Keratinocyte (primary cell): ENCODE measurements around the gene BLNK. TPM values are rescaled to one million over a fixed set of nuclear protein-coding genes. Genes with fewer than 3 reads are reported as not detected.

ENCODE experiments used
- DNase-seq: peaks from one replicate; pipeline ENCODE4 v3.0.0-alpha.2; 2011; ENCODE audit warnings: low read depth, missing footprints, low spot score
- FAIRE-seq: peaks from 2 replicates; lab custom pipeline; 2011; peaks lifted over from hg19 to GRCh38; lab: Jason Lieb, UNC
- H2AFZ ChIP-seq: 2 replicates; pipeline ENCODE4 v1.6.0; 2012; ENCODE audit warnings: low read length, control low read depth, inconsistent platforms; ENCODE audit not compliant: control insufficient read depth
- H3K27ac ChIP-seq: 2 replicates; pipeline ENCODE4 v1.5.1; 2011; ENCODE audit warnings: low read length; ENCODE audit not compliant: control insufficient read depth, insufficient read depth
- H3K27me3 ChIP-seq: 3 replicates; pipeline ENCODE4 v1.6.0; 2011; ENCODE audit warnings: low read length; ENCODE audit not compliant: control insufficient read depth, insufficient read depth; ENCODE audit errors: extremely low read depth
- H3K36me3 ChIP-seq, 2 experiments: 2 replicates in 1 of 2; 3 replicates in 1 of 2; pipeline ENCODE4 v1.5.1; 2011; ENCODE audit warnings: low read length in 2 of 2, mild to moderate bottlenecking in 1 of 2; ENCODE audit not compliant: control insufficient read depth in 2 of 2, insufficient read depth in 2 of 2; ENCODE audit errors: extremely low read depth in 1 of 2
- H3K4me1 ChIP-seq: 3 replicates; pipeline ENCODE4 v1.5.1; 2011; ENCODE audit warnings: low read length; ENCODE audit not compliant: control insufficient read depth, insufficient read depth; ENCODE audit errors: extremely low read depth
- H3K4me2 ChIP-seq: 3 replicates; pipeline ENCODE4 v1.6.0; 2011; ENCODE audit warnings: low read depth, low read length; ENCODE audit not compliant: control insufficient read depth, insufficient read depth; ENCODE audit errors: extremely low read depth
- H3K4me3 ChIP-seq, 3 experiments: fragments of 200-600 bp in 1 of 3; sonication (generic) in 1 of 3; 2 replicates in 2 of 3; 3 replicates in 1 of 3; pipeline ENCODE4 v1.5.1; 2011 to 2016; ENCODE audit warnings: low read length in 3 of 3, mild to moderate bottlenecking in 3 of 3, control low read depth in 2 of 3, inconsistent platforms in 1 of 3, low read depth in 1 of 3, mixed read lengths in 1 of 3, mixed run types in 1 of 3, moderate library complexity in 1 of 3; ENCODE audit not compliant: control insufficient read depth in 2 of 3, insufficient read depth in 2 of 3; ENCODE audit errors: extremely low read depth in 1 of 3
- H3K79me2 ChIP-seq: 2 replicates; pipeline ENCODE4 v1.6.0; 2012; ENCODE audit warnings: low read length; ENCODE audit not compliant: control insufficient read depth, insufficient read depth
- H3K9ac ChIP-seq: 3 replicates; pipeline ENCODE4 v1.6.0; 2011; ENCODE audit warnings: low read length; ENCODE audit not compliant: control insufficient read depth, insufficient read depth; ENCODE audit errors: extremely low read depth
- H3K9me1 ChIP-seq: 3 replicates; pipeline ENCODE4 v1.6.0; 2011; ENCODE audit warnings: low read length; ENCODE audit not compliant: control insufficient read depth, insufficient read depth; ENCODE audit errors: extremely low read depth
- H3K9me3 ChIP-seq: 2 replicates; pipeline ENCODE4 v1.5.1; 2012; ENCODE audit warnings: low read depth, low read length; ENCODE audit not compliant: control insufficient read depth
- H4K20me1 ChIP-seq: 3 replicates; pipeline ENCODE4 v1.6.0; 2011; ENCODE audit warnings: low read length; ENCODE audit not compliant: control insufficient read depth, insufficient read depth; ENCODE audit errors: extremely low read depth
- EZH2 ChIP-seq: IDR thresholded peaks from one replicate; pipeline ENCODE4 v1.6.1; 2012; ENCODE audit warnings: inconsistent platforms, mild to moderate bottlenecking, low read length, moderate library complexity
- dilution Hi-C: fragments of 300-500 bp; cut with MboI; formaldehyde crosslinking; loops from one replicate; pipeline ENCODE4 v1.7.0; 2020; ENCODE audit warnings: low sequenced_read_pairs; ENCODE audit not compliant: extremely low pct_ligation_motif_present
- polyA plus RNA-seq, 5 experiments: library from polyadenylated mRNA; depleted of rRNA in 3 of 5; stranded (reverse) in 3 of 5; stranded (forward) in 1 of 5; unstranded in 1 of 5; fragments of >200 nt; gene quantifications; 1 replicate in 1 of 5; 2 replicates in 3 of 5; 3 replicates in 1 of 5; pipeline versions ENCODE4 v1.2.1 to v1.2.3, GENCODE V29; 2011 to 2012; ENCODE audit warnings: missing spikeins in 2 of 5, low read depth in 1 of 5, low replicate concordance in 1 of 5
- TF ChIP-seq, protein P1 (sequence below), 3 experiments: IDR thresholded peaks in 1 of 3; conservative IDR thresholded peaks in 1 of 3; optimal IDR thresholded peaks in 1 of 3; 2 replicates in 2 of 3; 3 replicates in 1 of 3; pipeline versions ENCODE3 to v1.5.1; 2011; ENCODE audit warnings: low read length in 3 of 3, mild to moderate bottlenecking in 3 of 3, moderate library complexity in 2 of 3, control low read depth in 1 of 3, inconsistent platforms in 1 of 3; ENCODE audit not compliant: insufficient read depth in 2 of 3; ENCODE audit errors: extremely low read depth in 1 of 3

BLNK gene
- polyA plus RNA-seq, 1 donor (not counting 4 experiments of a cell fraction or from before 2014, with no cell fraction given) = 2.2 TPM

DNA sequence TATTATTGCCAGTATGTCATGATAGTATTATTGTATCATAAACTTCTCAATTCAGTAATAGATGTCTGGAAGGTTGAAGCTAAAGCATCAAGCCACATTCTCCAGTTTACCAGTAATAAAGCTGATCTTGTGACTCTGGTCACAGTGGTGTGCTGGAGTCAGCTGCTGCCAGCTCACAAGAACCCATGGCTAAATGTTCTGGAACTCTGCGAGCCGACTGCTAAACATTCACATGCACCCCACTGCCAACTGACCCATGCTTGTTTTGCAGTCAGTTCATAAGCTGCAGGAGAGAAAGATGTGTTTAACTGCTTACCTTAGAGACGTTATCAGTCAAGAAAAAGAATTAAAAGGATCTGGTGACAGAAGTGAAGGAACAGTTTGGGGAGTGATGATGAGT, 27.0 kb upstream of the BLNK start:
- dilution Hi-C loops = no loop called here
- H3K79me2 ChIP-seq = no peaks in the 10 kb centered on the region

DNA sequence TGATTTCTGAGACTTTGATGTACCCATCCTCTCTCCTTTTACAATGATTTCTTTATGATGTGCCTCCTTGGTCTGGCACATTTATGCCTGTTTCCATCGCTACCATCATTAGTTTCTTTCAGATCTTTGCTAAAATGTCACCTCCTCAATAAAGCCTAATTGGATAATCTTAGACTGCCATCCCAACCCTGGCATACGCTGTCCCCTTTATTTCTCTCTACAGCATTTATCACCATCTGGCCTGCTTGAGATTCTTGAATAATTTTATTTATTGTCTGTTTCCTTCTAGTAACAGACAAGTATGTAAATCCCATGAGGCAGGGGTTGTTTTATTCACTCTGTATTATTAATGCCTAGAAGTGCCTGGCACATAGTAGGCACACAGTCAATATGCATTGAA, 26.1 kb upstream of the BLNK start:
- no peaks in the 10 kb centered on the region for H3K9me3 ChIP-seq
- peaks cover 17% of the 10 kb centered on the region for H3K27me3 ChIP-seq
- TF ChIP-seq EZH2 = no peak
- TF ChIP-seq, protein P1, sequence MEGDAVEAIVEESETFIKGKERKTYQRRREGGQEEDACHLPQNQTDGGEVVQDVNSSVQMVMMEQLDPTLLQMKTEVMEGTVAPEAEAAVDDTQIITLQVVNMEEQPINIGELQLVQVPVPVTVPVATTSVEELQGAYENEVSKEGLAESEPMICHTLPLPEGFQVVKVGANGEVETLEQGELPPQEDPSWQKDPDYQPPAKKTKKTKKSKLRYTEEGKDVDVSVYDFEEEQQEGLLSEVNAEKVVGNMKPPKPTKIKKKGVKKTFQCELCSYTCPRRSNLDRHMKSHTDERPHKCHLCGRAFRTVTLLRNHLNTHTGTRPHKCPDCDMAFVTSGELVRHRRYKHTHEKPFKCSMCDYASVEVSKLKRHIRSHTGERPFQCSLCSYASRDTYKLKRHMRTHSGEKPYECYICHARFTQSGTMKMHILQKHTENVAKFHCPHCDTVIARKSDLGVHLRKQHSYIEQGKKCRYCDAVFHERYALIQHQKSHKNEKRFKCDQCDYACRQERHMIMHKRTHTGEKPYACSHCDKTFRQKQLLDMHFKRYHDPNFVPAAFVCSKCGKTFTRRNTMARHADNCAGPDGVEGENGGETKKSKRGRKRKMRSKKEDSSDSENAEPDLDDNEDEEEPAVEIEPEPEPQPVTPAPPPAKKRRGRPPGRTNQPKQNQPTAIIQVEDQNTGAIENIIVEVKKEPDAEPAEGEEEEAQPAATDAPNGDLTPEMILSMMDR (optimal IDR thresholded peaks at IDR 0.05 in 1 of 3, IDR thresholded peaks at IDR 0.05 in 1 of 3, conservative IDR thresholded peaks at IDR 0.05 in 1 of 3; ENCODE audit: extremely low read depth in 1 of 3, insufficient read depth in 2 of 3, low read length in 3 of 3) = no peak
- no peak for FAIRE-seq
- DNase-seq = no peak
- dilution Hi-C loops = no loop called here
- H3K4me3 ChIP-seq = no peak overlapping the region
- H4K20me1 ChIP-seq = no peaks in the 10 kb centered on the region
- H3K79me2 ChIP-seq = no peaks in the 10 kb centered on the region
- H3K4me1 ChIP-seq = no peaks in the 10 kb centered on the region
- no peak overlapping the region for H3K9ac ChIP-seq
- no peaks in the 10 kb centered on the region for H3K36me3 ChIP-seq
- H3K9me1 ChIP-seq = no peaks in the 10 kb centered on the region
- no peak overlapping the region for H3K27ac ChIP-seq
- H2AFZ ChIP-seq = no peak overlapping the region
- H3K4me2 ChIP-seq = no peak overlapping the region

More for the DNA sequence above, 27.0 kb upstream of the BLNK start:
- no peak for TF ChIP-seq EZH2
- TF ChIP-seq, protein P1 (optimal IDR thresholded peaks at IDR 0.05 in 1 of 3, IDR thresholded peaks at IDR 0.05 in 1 of 3, conservative IDR thresholded peaks at IDR 0.05 in 1 of 3; ENCODE audit: extremely low read depth in 1 of 3, insufficient read depth in 2 of 3, low read length in 3 of 3) = no peak
- no peaks in the 10 kb centered on the region for H3K9me3 ChIP-seq
- no peak overlapping the region for H3K9ac ChIP-seq
- no peak overlapping the region for H2AFZ ChIP-seq
- H3K4me1 ChIP-seq = no peaks in the 10 kb centered on the region
- H3K4me3 ChIP-seq = no peak overlapping the region
- H4K20me1 ChIP-seq = no peaks in the 10 kb centered on the region
- no peak overlapping the region for H3K27ac ChIP-seq
- H3K36me3 ChIP-seq = no peaks in the 10 kb centered on the region
- FAIRE-seq (no peak), DNase-seq (no peak)
- peaks cover 17% of the 10 kb centered on the region for H3K27me3 ChIP-seq
- H3K4me2 ChIP-seq = no peak overlapping the region
- H3K9me1 ChIP-seq = no peaks in the 10 kb centered on the region
